Pancreas (tissue), 10 donors: Measurements from ENCODE around the gene LGALS9B. TPM values are rescaled to one million over a fixed set of nuclear protein-coding genes. Genes with fewer than 3 reads are reported as not detected.
"Not testable (repeated sequence)": the region's sequence is repeated elsewhere in the genome, so short reads cannot be mapped to it uniquely, and the experiment has no call there.

Experiments
- ATAC-seq, 4 donors: fragments of 200-7000 bp; cut with Tn5 transposase; one replicate each; pipeline versions ENCODE4 v1.8.0 to v1.9.1; 2020; ENCODE audit warnings: mild to moderate bottlenecking in 4 of 4, moderate library complexity in 4 of 4
- DNase-seq, 6 donors: peaks; one replicate each; pipeline ENCODE4 v3.0.0-alpha.2; 2020
- FAIRE-seq: peaks from 2 replicates; lab custom pipeline; 2012; peaks lifted over from hg19 to GRCh38; lab: Jason Lieb, UNC
- H3K27ac ChIP-seq, 4 donors: fragments of 200-600 bp; sonication (generic); 1 replicate in 3 of 4; 2 replicates in 1 of 4; pipeline versions ENCODE4 v1.5.0 to v1.8.0; 2020
- H3K27me3 ChIP-seq, 4 donors: fragments of 200-600 bp; one replicate each; pipeline ENCODE4 v1.8.0; 2021
- H3K36me3 ChIP-seq, 3 donors: fragments of 200-600 bp; sonication (generic) in 1 of 3; one replicate each; pipeline versions ENCODE4 v1.5.0 to v1.8.0; 2020 to 2021
- H3K4me1 ChIP-seq, 3 donors: fragments of 200-600 bp; one replicate each; pipeline ENCODE4 v1.8.0; 2021
- H3K4me3 ChIP-seq, 4 donors: fragments of 200-600 bp; sonication (generic) in 2 of 4; one replicate each; pipeline versions ENCODE4 v1.5.0 to v1.8.0; 2020 to 2021
- H3K9me3 ChIP-seq, 4 donors: fragments of 200-600 bp; one replicate each; pipeline ENCODE4 v1.8.0; 2021
- WGBS, 2 donors: extraction: QIAGEN DNeasy Blood & Tissue Kit; methylation state at CpG; one replicate each; pipeline ENCODE4 v1.1.7; 2013; 5-methylcytosine and 5-hydroxymethylcytosine counted together
- intact Hi-C, 3 donors: fragments of 100-400 bp; cut with DNase I; formaldehyde crosslinking; loops; one replicate each; pipeline versions ENCODE4 v1.11.1 to v1.14.2; 2022
- polyA plus RNA-seq, 2 donors: library from polyadenylated mRNA; stranded (reverse); fragments of 200-250 nt; gene quantifications; one replicate each; pipeline ENCODE4 v1.2.3, GENCODE V29; 2013
- total RNA-seq, 6 donors: library from RNA; stranded (reverse); fragmentation: NEBNext Ultra II Directional in 4 of 6; extraction: Animal tissue kit (Norgen Biotek cat#: 25700) in 4 of 6; gene quantifications; one replicate each; pipeline versions ENCODE4 v1.2.1 to v1.2.4, GENCODE V29; 2021 to 2023
- donor health status: healthy with polysubstance abuse.
- donor health status: DM: no; HTN: no; CAD: no; lungs with moderate emphysema.
- donor health status: DM: no; HTN: no; CAD: no.
- donor health status: control.
- donor health status: control.
- donor health status: Bipolar disorder and iron deficiency.
- donor health status: DM: yes; HTN: yes; CAD: no.
- donor health status: DM: no; HTN: no; CAD: no.
- donor health status: DM: no; HTN: no; CAD: no.
- donor health status: DM: yes; HTN: yes; CAD: no.

The LGALS9B gene
- total and polyA plus RNA-seq, 8 donors = not detected

DNA sequence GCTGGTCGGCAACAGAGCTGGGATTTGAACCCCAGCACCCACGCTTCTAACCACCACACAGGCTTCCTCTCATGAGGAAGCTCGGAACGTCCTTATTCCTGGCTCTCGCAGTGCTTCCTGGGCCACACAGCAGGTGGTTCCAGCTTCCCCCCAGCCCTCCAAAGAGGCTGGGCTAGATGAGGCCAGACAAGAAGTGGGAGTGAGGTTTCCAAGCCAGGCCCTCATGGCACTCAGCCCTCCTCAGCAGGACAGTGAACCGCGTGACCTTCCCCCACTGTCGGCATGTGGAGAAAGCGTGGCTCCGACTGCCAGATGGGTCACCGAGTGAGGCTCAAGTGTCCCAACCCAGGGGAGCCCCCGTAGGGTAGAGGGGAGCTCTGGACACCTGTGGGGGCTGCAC, 1.8 kb downstream of the LGALS9B start:
- intact Hi-C loops, H3K4me3 ChIP-seq, H3K27ac ChIP-seq, H3K27me3 ChIP-seq, FAIRE-seq, DNase-seq, H3K4me1 ChIP-seq, H3K36me3 ChIP-seq, H3K9me3 ChIP-seq: not testable (repeated sequence)
- peak in 1 of 4 donors; percentile 38 for ATAC-seq
- 42 to 53% methylated on average over 7 of the region's 12 CpGs for WGBS, 2 donors

DNA sequence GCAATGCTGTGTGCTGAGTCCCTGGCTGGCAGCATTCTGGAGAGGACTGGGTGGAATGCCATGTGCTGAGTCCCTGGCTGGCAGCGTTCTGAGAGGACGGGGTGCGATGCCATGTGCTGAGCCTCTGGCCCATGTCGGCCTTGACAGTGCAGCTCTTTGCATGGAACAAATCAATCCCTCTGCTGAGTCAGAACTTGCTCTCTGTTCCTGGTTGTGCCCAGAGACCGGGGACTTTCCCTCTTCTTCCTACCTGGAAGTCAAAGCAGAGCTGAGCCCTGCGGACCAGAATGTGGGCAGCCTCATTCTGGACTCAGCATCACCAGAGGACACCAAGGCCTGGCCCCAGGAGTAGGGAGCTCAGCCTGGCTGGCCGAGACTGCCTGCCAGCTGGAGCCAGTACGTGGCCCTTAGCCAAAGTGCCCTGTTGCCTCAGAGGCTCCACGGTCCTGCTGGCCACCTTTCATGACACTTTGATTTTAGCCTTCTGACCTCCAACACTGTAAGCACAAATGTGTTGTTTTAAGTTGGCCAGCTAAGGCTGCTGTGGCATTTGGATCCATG, 2.4 kb downstream of the LGALS9B start:
- peak in 3 of 4 donors; percentile 73 to 81 (median 76) for ATAC-seq
- H3K4me1 ChIP-seq, H3K9me3 ChIP-seq, H3K27ac ChIP-seq, H3K36me3 ChIP-seq, intact Hi-C loops, H3K27me3 ChIP-seq, FAIRE-seq, DNase-seq, H3K4me3 ChIP-seq: not testable (repeated sequence)
- WGBS, 2 donors = 26 to 56% methylated on average over 5 of the region's 9 CpGs

- H3K27ac ChIP-seq, H3K27me3 ChIP-seq, H3K4me3 ChIP-seq, H3K9me3 ChIP-seq, ATAC-seq, H3K36me3 ChIP-seq, DNase-seq, intact Hi-C loops, H3K4me1 ChIP-seq, FAIRE-seq: not testable (repeated sequence)
- WGBS, 2 donors = no CpG with 5 or more reads among the region's 3 CpGs
These were observed 5.2 kb downstream of the LGALS9B start for GRCh38 chr17:20462158-20462557.

DNA sequence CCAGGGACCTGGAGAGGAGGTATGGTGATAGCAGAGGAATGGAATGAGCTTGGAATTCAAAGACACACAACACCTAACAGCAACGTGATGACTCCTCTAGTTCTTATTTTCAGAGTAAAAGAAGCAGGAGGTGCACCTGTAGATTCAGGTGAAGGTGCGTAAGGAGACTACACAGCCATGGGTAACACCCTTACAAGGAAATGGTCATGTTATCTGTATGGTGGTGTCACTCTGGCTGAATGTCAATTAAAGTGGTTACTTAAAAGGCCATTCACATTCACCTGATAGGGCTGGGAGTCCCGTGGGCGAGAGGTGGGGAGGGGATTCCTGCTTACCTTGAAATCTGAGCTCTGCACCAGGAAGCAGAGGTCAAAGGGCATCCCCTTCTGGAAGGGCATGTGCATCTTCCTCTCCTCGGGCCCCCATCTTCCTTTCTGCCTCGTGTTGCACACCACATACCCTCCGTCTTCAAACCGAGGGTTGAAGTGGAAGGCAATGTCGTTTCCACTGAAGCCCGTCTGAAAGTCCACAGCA, 9.4 kb downstream of the LGALS9B start:
- H3K4me1 ChIP-seq, FAIRE-seq, H3K4me3 ChIP-seq, H3K27me3 ChIP-seq, H3K9me3 ChIP-seq, H3K36me3 ChIP-seq, H3K27ac ChIP-seq, intact Hi-C loops, DNase-seq: not testable (repeated sequence)
- 48% methylated on average over 5 to 6 of the region's 10 CpGs for WGBS, 2 donors
- ATAC-seq = peak in 1 of 4 donors; percentile 19

GRCh38 chr17:20455106-20455505, 12.2 kb downstream of the LGALS9B start:
- ATAC-seq, H3K36me3 ChIP-seq, DNase-seq, H3K4me3 ChIP-seq, intact Hi-C loops, H3K4me1 ChIP-seq, H3K9me3 ChIP-seq, H3K27ac ChIP-seq, H3K27me3 ChIP-seq, FAIRE-seq: not testable (repeated sequence)
- WGBS, 2 donors = 75% methylated on average over 4 of the region's 10 CpGs; no CpG with 5 or more reads in 1 of the 2 donors

GRCh38 chr17:20453820-20454434, 13.4 kb downstream of the LGALS9B start:
- H3K36me3 ChIP-seq, H3K27ac ChIP-seq, intact Hi-C loops, H3K27me3 ChIP-seq, DNase-seq, ATAC-seq, H3K4me1 ChIP-seq, H3K9me3 ChIP-seq, FAIRE-seq, H3K4me3 ChIP-seq: not testable (repeated sequence)
- 73 to 77% methylated on average over 1 to 3 of the region's 11 CpGs for WGBS, 2 donors

DNA sequence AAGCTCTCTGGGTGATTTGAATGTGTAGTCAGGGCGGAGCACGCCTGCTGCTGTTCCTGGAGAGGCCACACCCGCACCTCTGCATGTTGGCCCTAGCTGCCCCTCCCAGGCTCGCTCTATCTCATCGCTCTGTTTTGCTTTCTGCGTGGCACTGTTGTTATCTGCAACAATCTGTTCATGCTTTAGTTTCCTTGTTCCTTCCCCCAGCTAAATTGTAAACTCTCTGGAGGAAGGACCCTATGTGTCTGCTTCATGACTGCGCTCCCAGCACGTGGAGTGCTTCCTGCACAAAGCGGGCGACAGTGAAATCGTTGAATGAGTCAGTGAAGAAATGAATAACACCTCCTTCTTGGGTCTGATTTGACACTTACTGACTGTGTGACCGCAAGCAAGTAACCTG, 16.5 kb downstream of the LGALS9B start:
- 60 to 63% methylated on average over 6 to 11 of the region's 12 CpGs for whole genome bisulfite sequencing, 2 donors
- H3K27me3 ChIP-seq, H3K9me3 ChIP-seq, DNase-seq, FAIRE-seq, H3K4me1 ChIP-seq, intact Hi-C loops, H3K4me3 ChIP-seq, H3K36me3 ChIP-seq, H3K27ac ChIP-seq: not testable (repeated sequence)
- ATAC-seq = peak in 2 of 4 donors; percentile 54 to 65

GRCh38 chr17:20447534-20448321, 19.6 kb downstream of the LGALS9B start:
- intact Hi-C loops, H3K4me3 ChIP-seq, ATAC-seq, FAIRE-seq, H3K27me3 ChIP-seq, H3K27ac ChIP-seq, H3K4me1 ChIP-seq, H3K36me3 ChIP-seq, H3K9me3 ChIP-seq: not testable (repeated sequence)
- 66 to 76% methylated on average over 22 to 26 of the region's 26 CpGs for WGBS, 2 donors
- peak in 1 of 6 donors; percentile 24 for DNase-seq

DNA sequence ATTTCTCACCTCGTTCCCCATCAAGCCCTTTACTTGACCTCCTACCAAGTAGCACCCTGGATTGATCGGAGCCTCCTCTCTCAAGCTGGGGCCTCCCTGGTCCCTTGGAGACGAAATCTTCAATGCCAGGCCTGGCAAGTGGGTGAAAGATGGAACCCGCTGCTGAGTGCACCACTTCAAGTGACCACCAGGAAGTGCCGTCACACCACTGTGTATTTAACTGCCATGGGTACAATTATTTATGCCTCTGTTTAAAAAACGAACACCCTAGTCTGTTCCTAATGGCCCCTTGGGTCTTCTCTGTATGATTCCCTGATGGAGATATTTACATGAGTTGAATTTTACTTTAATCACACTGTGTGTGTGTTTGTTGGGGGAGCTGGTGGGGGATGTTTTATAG, 20.4 kb downstream of the LGALS9B start:
- WGBS, 2 donors = 46 to 54% methylated on average over 6 of the region's 6 CpGs
- FAIRE-seq, intact Hi-C loops, ATAC-seq, H3K27me3 ChIP-seq, H3K4me1 ChIP-seq, H3K27ac ChIP-seq, H3K36me3 ChIP-seq, H3K4me3 ChIP-seq, DNase-seq, H3K9me3 ChIP-seq: not testable (repeated sequence)

DNA sequence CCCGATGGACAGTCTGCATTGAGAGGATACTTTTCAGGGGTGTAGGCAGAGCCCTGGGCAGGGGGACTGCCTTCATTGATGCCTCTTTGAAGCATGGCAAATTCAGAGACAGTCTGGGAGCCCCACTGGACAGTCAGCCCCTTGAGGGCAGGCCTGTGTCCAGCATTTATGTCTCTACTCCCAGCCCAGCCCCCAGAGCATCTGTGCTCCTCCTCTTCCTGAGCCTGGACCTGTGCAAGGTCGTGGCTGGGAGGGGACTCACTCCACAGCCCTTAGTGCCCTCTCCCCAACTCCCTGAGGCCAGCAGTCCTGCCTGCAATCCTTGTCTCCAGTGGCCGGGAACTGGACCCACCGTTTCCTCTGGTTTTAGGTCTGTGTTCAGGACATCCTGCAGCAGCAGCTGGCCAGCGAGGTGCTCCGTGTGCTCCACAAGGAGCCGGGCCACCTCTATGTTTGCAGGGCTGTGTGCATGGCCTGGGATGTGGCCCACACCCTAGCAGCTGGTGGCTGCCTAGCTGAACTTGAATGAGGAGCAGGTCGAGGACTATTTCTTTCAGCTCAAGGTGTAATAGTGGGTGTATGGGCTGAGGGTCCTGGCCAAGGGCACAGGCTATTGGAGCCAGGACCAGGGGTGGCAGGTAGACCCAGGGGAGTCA, 22.6 kb downstream of the LGALS9B start:
- intact Hi-C loops, H3K4me3 ChIP-seq, H3K27me3 ChIP-seq, H3K36me3 ChIP-seq, ATAC-seq, H3K9me3 ChIP-seq, H3K4me1 ChIP-seq, FAIRE-seq, H3K27ac ChIP-seq: not testable (repeated sequence)
- WGBS, 2 donors = 45 to 54% methylated on average over 2 to 4 of the region's 8 CpGs
- DNase-seq = peak in 1 of 6 donors; percentile 10

GRCh38 chr17:20444173-20444572, 23.2 kb downstream of the LGALS9B start:
- DNase-seq = peak in 1 of 6 donors; percentile 37
- ATAC-seq, FAIRE-seq, intact Hi-C loops, H3K27me3 ChIP-seq, H3K4me1 ChIP-seq, H3K27ac ChIP-seq, H3K36me3 ChIP-seq, H3K9me3 ChIP-seq, H3K4me3 ChIP-seq: not testable (repeated sequence)
- 63 to 72% methylated on average over 14 to 16 of the region's 16 CpGs for WGBS, 2 donors
